ENCODE measurements around the gene MAD2L1. TPM values are rescaled to one million over a fixed set of nuclear protein-coding genes. Genes with fewer than 3 reads are reported as not detected.

MAD2L1 gene
- total and polyA plus RNA-seq, 2 experiments from 2014 or later, result 80.2 to 139 TPM

DNA sequence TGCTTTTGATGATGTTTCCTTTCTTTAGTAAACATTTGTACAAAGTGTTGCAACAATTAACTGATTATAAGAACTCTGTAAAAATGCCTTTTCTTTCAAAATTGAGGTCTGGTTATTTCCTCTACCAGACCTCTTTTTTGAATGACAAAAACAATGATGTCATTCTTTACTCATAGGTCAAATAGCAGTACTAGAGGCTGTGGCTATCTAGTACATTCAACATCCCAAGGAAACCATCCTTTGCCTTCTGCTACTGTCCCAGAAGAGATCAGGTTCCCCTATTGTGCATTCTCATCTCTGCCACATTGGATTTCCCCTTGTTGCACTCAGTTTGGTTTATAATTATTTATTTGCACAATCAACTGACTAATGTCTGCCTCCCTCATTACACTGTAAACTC is 19.1 kb upstream of the MAD2L1 start:
- no peak for ATAC-seq

More for the DNA sequence above, 19.1 kb upstream of the MAD2L1 start:
- Histone ChIP-seq H3K79me2 (replicated peaks; ENCODE audit: insufficient read depth) (no peaks in the 10 kb centered on the region), H3K4me1 (ENCODE audit: insufficient read depth) (peaks cover 20% of the 10 kb centered on the region), H2AFZ (no peak overlapping the region), H3K27ac (ENCODE audit: low read depth) (no peak overlapping the region), H3K36me3 (ENCODE audit: insufficient read depth) (no peaks in the 10 kb centered on the region), H4K20me1 (replicated peaks; ENCODE audit: insufficient read depth) (no peaks in the 10 kb centered on the region), H3K4me2 (no peak overlapping the region), H3K27me3 (ENCODE audit: insufficient read depth) (no peaks in the 10 kb centered on the region), H3K4me3 (no peak overlapping the region), H3F3A (replicated peaks; ENCODE audit: low read depth) (no peaks in the 10 kb centered on the region), H3K9me2 (ENCODE audit: insufficient read depth) (no peaks in the 10 kb centered on the region)
- H3K27me3 Mint-ChIP-seq (ENCODE audit: insufficient read depth, low read depth, poor library complexity), result no peaks in the 10 kb centered on the region
- H3K4me1 Mint-ChIP-seq, result peaks cover 10% of the 10 kb centered on the region
- DNase-seq (ENCODE audit: low spot score), result no peak
- H3K27ac Mint-ChIP-seq, result no peak overlapping the region
- peaks cover 12% of the 10 kb centered on the region for H3K9me3 Mint-ChIP-seq
- TF ChIP-seq, protein P1, sequence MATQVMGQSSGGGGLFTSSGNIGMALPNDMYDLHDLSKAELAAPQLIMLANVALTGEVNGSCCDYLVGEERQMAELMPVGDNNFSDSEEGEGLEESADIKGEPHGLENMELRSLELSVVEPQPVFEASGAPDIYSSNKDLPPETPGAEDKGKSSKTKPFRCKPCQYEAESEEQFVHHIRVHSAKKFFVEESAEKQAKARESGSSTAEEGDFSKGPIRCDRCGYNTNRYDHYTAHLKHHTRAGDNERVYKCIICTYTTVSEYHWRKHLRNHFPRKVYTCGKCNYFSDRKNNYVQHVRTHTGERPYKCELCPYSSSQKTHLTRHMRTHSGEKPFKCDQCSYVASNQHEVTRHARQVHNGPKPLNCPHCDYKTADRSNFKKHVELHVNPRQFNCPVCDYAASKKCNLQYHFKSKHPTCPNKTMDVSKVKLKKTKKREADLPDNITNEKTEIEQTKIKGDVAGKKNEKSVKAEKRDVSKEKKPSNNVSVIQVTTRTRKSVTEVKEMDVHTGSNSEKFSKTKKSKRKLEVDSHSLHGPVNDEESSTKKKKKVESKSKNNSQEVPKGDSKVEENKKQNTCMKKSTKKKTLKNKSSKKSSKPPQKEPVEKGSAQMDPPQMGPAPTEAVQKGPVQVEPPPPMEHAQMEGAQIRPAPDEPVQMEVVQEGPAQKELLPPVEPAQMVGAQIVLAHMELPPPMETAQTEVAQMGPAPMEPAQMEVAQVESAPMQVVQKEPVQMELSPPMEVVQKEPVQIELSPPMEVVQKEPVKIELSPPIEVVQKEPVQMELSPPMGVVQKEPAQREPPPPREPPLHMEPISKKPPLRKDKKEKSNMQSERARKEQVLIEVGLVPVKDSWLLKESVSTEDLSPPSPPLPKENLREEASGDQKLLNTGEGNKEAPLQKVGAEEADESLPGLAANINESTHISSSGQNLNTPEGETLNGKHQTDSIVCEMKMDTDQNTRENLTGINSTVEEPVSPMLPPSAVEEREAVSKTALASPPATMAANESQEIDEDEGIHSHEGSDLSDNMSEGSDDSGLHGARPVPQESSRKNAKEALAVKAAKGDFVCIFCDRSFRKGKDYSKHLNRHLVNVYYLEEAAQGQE (IDR thresholded peaks at IDR 0.05; ENCODE audit: unreplicated experiment), result no peak
- TF ChIP-seq EZH2phosphoT487 (IDR thresholded peaks at IDR 0.05; ENCODE audit: unreplicated experiment), result no peak
- TF ChIP-seq, protein P2, sequence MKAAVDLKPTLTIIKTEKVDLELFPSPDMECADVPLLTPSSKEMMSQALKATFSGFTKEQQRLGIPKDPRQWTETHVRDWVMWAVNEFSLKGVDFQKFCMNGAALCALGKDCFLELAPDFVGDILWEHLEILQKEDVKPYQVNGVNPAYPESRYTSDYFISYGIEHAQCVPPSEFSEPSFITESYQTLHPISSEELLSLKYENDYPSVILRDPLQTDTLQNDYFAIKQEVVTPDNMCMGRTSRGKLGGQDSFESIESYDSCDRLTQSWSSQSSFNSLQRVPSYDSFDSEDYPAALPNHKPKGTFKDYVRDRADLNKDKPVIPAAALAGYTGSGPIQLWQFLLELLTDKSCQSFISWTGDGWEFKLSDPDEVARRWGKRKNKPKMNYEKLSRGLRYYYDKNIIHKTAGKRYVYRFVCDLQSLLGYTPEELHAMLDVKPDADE (IDR thresholded peaks at IDR 0.05), result no peak
- TF ChIP-seq, protein P3, sequence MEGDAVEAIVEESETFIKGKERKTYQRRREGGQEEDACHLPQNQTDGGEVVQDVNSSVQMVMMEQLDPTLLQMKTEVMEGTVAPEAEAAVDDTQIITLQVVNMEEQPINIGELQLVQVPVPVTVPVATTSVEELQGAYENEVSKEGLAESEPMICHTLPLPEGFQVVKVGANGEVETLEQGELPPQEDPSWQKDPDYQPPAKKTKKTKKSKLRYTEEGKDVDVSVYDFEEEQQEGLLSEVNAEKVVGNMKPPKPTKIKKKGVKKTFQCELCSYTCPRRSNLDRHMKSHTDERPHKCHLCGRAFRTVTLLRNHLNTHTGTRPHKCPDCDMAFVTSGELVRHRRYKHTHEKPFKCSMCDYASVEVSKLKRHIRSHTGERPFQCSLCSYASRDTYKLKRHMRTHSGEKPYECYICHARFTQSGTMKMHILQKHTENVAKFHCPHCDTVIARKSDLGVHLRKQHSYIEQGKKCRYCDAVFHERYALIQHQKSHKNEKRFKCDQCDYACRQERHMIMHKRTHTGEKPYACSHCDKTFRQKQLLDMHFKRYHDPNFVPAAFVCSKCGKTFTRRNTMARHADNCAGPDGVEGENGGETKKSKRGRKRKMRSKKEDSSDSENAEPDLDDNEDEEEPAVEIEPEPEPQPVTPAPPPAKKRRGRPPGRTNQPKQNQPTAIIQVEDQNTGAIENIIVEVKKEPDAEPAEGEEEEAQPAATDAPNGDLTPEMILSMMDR (conservative IDR thresholded peaks at IDR 0.05; ENCODE audit: low read depth in 2 of 2), result no peak
- no peak for TF ChIP-seq ZNF114 (CRISPR knock-in tag; IDR thresholded peaks at IDR 0.05)
- TF ChIP-seq, protein P4, sequence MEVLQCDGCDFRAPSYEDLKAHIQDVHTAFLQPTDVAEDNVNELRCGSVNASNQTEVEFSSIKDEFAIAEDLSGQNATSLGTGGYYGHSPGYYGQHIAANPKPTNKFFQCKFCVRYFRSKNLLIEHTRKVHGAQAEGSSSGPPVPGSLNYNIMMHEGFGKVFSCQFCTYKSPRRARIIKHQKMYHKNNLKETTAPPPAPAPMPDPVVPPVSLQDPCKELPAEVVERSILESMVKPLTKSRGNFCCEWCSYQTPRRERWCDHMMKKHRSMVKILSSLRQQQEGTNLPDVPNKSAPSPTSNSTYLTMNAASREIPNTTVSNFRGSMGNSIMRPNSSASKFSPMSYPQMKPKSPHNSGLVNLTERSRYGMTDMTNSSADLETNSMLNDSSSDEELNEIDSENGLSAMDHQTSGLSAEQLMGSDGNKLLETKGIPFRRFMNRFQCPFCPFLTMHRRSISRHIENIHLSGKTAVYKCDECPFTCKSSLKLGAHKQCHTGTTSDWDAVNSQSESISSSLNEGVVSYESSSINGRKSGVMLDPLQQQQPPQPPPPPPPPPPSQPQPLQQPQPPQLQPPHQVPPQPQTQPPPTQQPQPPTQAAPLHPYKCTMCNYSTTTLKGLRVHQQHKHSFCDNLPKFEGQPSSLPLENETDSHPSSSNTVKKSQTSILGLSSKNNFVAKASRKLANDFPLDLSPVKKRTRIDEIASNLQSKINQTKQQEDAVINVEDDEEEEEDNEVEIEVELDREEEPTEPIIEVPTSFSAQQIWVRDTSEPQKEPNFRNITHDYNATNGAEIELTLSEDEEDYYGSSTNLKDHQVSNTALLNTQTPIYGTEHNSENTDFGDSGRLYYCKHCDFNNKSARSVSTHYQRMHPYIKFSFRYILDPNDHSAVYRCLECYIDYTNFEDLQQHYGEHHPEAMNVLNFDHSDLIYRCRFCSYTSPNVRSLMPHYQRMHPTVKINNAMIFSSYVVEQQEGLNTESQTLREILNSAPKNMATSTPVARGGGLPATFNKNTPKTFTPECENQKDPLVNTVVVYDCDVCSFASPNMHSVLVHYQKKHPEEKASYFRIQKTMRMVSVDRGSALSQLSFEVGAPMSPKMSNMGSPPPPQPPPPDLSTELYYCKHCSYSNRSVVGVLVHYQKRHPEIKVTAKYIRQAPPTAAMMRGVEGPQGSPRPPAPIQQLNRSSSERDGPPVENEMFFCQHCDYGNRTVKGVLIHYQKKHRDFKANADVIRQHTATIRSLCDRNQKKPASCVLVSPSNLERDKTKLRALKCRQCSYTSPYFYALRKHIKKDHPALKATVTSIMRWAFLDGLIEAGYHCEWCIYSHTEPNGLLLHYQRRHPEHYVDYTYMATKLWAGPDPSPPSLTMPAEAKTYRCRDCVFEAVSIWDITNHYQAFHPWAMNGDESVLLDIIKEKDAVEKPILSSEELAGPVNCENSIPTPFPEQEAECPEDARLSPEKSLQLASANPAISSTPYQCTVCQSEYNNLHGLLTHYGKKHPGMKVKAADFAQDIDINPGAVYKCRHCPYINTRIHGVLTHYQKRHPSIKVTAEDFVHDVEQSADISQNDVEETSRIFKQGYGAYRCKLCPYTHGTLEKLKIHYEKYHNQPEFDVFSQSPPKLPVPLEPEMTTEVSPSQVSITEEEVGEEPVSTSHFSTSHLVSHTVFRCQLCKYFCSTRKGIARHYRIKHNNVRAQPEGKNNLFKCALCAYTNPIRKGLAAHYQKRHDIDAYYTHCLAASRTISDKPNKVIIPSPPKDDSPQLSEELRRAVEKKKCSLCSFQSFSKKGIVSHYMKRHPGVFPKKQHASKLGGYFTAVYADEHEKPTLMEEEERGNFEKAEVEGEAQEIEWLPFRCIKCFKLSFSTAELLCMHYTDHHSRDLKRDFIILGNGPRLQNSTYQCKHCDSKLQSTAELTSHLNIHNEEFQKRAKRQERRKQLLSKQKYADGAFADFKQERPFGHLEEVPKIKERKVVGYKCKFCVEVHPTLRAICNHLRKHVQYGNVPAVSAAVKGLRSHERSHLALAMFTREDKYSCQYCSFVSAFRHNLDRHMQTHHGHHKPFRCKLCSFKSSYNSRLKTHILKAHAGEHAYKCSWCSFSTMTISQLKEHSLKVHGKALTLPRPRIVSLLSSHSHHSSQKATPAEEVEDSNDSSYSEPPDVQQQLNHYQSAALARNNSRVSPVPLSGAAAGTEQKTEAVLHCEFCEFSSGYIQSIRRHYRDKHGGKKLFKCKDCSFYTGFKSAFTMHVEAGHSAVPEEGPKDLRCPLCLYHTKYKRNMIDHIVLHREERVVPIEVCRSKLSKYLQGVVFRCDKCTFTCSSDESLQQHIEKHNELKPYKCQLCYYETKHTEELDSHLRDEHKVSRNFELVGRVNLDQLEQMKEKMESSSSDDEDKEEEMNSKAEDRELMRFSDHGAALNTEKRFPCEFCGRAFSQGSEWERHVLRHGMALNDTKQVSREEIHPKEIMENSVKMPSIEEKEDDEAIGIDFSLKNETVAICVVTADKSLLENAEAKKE (CRISPR knock-in tag; IDR thresholded peaks at IDR 0.05), result no peak
- no peak for TF ChIP-seq STAT1 (IDR thresholded peaks at IDR 0.05; ENCODE audit: unreplicated experiment)
- TF ChIP-seq ZNF331 (CRISPR knock-in tag; IDR thresholded peaks at IDR 0.05; ENCODE audit: low read depth), result no peak
- no peak for TF ChIP-seq POLR2AphosphoS5 (IDR thresholded peaks at IDR 0.05; ENCODE audit: low read depth)
- TF ChIP-seq NANOG (IDR thresholded peaks at IDR 0.05; ENCODE audit: borderline replicate concordance), result no peak
- no peak for TF ChIP-seq CREB1 (CRISPR knock-in tag; IDR thresholded peaks at IDR 0.05; ENCODE audit: low read depth)
- TF ChIP-seq JUNB (IDR thresholded peaks at IDR 0.05; ENCODE audit: unreplicated experiment), result no peak
- no peak overlapping the region for H3K4me3 Mint-ChIP-seq
- peaks cover 5% of the 10 kb centered on the region; the same call in 2 of the 3 replicates for H3K36me3 Mint-ChIP-seq (ENCODE audit: low read depth)

Measured in GM23338 (cell line).